HEK293T (cell line): ENCODE measurements around the gene CRIP1.

Experiments used
- FOXK2 ChIP-seq: fragments of 450-650 bp; IDR thresholded peaks from 2 replicates; pipeline ENCODE4 v1.6.1; 2016; ENCODE audit warnings: mild to moderate bottlenecking
- FOXM1 ChIP-seq: fragments of 450-650 bp; IDR thresholded peaks from 2 replicates; pipeline ENCODE4 v1.6.1; 2017; ENCODE audit warnings: mild to moderate bottlenecking, borderline replicate concordance
- LEF1 ChIP-seq: fragments of 450-650 bp; IDR thresholded peaks from 2 replicates; pipeline ENCODE4 v1.6.1; 2017; ENCODE audit warnings: mild to moderate bottlenecking, borderline replicate concordance
- ZNF384 ChIP-seq: fragments of 450-650 bp; IDR thresholded peaks from 2 replicates; pipeline ENCODE4 v1.6.1; 2016

- TF ChIP-seq FOXK2 (no peak), FOXM1 (no peak), ZNF384 (no peak), LEF1 (no peak)
Measured at GRCh38 chr14:105483300-105484068, 3.2 kb upstream of the CRIP1 start.
